GM21717 (cell line): ENCODE results near the gene MICAL3.
"Not testable (repeated sequence)": the region's sequence is repeated elsewhere in the genome, so short reads cannot be mapped to it uniquely, and the experiment has no call there.

Experiments
- ATAC-seq: cut with Tn5 transposase; IDR thresholded peaks from one replicate; pipeline ENCODE4 v1.9.1; 2021; ENCODE audit warnings: mild to moderate bottlenecking, moderate library complexity; ENCODE audit not compliant: unreplicated experiment

MICAL3 gene

DNA sequence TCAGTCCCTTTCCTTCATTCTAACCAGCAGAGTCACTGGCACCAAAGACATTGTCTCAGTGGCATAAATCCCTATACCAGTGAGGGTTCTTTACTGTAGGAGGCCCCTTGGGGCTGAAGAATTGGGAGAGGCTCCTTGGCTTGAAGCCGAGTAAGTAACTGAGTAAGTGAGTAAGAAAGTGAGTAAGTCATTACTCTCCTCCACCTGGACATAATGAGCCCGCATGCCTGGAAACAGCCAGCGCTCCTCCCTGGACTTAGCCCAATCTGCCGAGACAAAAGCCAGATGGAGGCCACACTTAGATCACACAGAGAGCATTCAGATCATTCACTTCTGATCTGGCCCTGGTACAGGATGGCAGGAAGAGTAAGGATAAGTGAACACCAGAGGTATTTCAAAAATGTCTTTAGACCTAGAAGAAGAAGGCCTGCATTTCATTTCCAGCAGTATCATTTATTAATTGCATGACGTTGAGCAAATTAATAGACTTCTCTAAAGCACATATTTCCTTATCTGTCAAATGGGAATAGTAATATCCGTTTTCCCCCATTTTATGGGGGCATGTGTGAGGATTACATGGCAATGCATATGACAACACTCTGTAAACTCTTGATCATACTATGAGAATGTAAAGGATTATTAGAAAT lies 8.2 kb upstream of the MICAL3 start:
- ATAC-seq = no peak

GRCh38 chr22:18031695-18032454 lies 7.5 kb upstream of the MICAL3 start:
- ATAC-seq = no peak

GRCh38 chr22:18029686-18030267 lies 5.4 kb upstream of the MICAL3 start:
- ATAC-seq = no peak

DNA sequence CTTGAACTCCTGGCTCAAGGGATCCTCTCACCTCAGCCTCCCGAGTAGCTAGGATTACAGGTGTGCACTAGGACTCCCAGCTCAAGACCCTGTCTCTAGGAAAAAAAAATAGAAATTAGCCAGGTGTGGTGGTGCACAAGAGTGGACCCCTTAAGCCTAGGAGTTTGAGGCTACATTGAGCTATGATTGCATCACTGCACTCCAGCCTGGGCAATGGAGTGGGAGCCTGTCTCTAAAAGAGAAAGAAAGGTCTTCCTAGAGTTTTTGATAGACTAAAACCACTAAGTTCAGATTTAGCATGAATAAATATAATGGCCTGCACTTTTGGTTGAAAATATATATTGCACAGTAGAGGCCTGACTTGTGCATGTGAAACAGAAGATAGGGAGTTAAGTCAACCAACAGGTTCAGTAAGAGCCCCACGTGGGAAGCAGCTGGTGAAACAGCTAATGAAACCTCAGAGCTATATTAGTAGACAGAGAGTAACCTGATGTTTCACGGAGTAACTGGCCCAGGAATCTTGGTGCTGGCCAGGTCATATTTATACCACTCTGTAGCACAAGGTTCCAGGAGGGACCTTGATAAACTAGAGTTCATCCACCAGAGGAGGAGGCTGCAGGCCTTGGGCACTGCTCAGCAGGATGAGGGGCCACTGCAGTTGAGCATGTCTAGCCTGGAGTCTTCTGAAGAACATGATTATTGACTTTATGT lies 4.6 kb upstream of the MICAL3 start:
- no peak for ATAC-seq

DNA sequence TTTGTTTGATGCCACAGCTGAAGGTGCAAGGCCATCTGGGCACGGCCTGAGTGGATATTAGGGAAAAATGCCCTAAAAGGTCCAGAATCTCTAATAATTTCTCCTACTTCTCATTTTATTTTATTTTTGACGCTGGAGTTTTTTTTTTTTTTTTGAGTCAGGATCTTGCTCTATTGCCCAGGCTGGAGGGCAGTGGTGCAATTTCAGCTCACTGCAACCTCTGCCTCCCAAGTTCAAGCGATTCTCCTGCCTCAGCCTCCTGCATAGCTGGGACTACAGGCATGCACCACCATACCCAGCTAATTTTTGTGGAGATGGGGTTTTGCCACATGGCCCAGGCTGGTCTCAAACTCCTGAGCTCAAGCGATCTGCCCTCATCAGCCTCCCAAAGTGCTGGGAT lies 1.5 kb upstream of the MICAL3 start:
- ATAC-seq = not testable (repeated sequence)

DNA sequence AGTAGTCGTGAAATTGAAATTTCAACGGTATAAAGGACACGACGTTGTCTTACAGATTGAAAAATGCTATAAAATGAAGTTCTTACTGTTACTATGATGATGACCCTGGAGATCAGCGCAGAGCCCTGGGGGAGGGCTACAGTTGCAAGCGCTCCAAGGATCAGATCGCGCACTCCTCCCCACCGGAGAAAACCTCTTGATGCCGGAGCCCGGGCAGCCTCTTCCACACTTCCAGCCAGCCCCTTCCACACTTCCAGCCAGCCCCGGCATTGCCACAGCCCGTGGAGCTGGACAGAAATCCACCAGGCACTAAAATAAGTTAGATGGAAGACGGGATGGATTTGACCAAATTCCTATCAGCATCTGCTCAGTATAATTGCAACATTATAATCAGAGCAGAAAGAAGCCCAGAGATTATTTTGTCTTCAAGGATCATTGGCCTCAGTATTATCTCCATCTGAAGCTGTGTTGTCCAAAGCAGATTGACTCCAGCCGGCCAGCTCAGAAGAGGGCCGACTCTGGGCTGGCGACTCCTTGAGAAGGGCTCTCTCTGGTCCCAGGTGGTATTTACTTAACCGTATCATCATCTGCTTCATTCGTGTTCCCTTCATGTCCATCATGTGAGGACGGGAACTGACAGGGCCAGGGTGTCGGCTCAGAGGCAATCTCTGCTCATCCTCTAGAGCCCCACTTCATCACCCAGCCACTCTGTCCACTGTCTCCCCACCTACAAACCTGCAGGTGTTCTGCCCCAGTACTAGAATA lies 777 bp upstream of the MICAL3 start:
- ATAC-seq = no peak

GRCh38 chr22:18023509-18024275 lies 669 bp downstream of the MICAL3 start:
- no peak for ATAC-seq

DNA sequence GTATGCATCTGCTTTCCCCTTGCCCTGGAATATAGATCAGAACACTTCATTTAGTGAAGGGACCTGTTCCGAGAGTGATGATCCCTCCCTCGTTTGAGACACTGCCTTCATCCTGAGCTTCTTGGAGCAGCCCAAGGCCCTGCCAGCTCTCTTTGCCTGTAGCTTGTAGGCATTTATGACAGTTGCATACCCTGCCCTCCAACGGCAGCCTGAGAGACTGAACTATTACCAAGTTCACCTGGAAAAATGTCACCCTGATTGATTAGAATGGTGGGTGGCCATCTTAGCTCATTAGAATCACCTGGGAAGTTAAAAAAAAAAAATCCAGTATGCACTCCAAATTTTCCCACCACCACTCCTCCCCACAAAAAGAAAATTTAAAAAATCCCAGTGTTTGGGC lies 1.5 kb downstream of the MICAL3 start:
- no peak for ATAC-seq

GRCh38 chr22:18021431-18021830 lies 2.9 kb downstream of the MICAL3 start:
- no peak for ATAC-seq

DNA sequence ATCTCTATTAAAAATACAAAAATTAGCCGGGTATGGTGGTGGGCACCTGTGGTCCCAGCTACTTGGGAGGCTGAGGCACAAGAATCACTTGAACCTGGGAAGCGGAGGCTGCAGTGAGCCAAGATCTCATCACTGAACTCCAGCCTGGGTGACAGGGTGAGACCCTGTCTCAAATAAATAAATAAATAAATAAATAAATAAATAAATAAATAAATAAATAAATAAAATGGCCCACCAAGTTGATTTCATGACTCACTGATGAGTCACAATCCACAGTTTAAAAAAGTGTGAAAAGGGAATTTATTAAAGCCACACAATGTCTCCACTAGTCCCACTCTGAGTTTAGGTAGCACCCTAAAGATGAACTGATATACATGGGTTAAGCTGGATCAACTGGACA lies 3.6 kb downstream of the MICAL3 start:
- not testable (repeated sequence) for ATAC-seq

DNA sequence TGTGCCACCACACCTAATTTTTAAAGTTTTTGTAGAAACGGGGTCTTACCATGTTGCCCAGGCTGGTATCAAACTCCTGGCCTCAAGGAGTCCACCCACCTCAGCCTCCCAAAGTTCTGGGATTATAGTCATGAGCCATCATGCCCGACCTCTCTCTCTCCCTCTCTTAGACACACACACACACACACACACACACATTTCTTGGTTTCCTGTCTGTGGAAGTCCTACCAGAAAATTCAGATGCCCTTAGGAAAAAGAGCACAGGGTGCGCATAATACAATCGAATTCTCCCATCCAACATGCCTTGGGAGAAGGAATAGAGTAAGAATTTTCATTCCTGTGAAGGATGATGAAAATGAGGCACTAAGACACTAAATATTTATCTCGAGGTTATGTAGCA lies 10.4 kb downstream of the MICAL3 start:
- ATAC-seq = no peak

DNA sequence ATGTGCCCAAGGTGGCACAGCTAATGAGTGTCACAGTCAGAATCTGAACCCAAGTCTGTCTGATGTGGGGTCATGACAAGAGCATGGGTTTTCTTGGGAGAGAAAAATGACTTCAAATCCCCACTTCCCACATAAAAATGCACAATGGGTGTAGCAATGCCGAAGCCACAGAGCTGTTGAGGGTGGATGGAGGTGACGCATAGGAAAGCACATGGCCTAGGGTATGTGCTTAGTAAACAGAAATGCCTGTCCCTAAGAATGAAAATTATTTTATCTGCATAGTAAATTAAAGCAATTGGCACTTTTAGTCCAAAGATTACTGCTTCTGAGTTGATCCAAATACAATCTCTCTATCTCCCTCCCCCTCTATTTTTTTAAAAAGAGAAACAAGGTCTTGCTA lies 10.9 kb downstream of the MICAL3 start:
- no peak for ATAC-seq

DNA sequence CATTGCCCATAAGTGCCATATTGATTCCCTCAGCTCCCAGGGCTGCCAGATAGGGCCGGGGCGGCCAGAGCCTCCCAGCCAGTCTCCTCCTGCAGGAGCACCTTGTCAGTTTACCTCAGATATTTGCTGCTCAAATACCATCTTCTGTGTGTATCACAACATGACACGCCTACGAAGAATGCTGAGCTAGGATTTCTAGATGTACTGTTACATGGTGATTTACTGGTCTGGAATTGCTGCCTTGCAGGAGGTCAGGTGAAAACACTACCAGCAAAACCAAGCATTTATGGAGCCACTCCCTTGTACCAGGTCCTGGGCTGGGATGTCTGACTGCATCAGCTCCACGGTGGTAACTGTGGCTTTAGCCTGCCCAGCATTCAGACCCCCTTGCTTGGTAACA lies 11.8 kb downstream of the MICAL3 start:
- no peak for ATAC-seq

- no peak for ATAC-seq
Observed at GRCh38 chr22:18010266-18010665, 14.1 kb downstream of the MICAL3 start.

- no peak for ATAC-seq
Observed at GRCh38 chr22:18008136-18008535, 16.2 kb downstream of the MICAL3 start.

DNA sequence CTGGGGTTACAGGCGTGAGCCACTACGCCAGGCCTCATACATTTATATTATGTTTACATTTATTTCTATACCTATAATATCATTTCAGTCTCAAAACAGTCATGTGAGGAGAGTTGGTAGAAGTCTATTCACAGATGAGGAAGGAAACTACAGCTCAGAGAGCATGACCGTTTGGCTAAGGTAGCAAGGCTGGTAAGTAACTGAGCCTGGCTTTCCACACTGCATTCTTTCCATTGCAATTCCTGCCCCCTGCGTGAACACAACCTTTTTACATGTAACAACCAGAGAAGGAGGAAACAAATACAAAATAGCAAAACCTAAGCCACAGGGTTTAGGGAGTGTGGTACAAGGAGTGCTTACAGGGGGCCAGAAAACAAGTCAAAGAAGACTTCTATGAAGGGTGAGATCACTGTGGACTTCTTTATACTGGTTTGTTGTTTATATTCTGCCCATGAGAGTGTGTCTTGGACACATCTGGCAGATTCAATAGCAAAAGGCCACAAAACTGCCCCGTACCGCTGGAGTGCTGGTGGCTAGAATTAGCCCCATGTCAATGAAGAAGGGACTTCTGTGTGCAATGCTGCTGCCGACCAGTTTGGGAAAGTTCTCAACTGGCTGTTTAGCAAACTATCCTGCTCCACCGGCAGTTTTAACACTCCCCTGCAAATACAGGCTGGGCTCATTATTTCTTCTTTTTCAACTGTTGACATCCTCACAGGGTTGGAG lies 19.0 kb downstream of the MICAL3 start:
- ATAC-seq = no peak

- not testable (repeated sequence) for ATAC-seq
Observed at GRCh38 chr22:18001894-18002315, 22.5 kb downstream of the MICAL3 start.

DNA sequence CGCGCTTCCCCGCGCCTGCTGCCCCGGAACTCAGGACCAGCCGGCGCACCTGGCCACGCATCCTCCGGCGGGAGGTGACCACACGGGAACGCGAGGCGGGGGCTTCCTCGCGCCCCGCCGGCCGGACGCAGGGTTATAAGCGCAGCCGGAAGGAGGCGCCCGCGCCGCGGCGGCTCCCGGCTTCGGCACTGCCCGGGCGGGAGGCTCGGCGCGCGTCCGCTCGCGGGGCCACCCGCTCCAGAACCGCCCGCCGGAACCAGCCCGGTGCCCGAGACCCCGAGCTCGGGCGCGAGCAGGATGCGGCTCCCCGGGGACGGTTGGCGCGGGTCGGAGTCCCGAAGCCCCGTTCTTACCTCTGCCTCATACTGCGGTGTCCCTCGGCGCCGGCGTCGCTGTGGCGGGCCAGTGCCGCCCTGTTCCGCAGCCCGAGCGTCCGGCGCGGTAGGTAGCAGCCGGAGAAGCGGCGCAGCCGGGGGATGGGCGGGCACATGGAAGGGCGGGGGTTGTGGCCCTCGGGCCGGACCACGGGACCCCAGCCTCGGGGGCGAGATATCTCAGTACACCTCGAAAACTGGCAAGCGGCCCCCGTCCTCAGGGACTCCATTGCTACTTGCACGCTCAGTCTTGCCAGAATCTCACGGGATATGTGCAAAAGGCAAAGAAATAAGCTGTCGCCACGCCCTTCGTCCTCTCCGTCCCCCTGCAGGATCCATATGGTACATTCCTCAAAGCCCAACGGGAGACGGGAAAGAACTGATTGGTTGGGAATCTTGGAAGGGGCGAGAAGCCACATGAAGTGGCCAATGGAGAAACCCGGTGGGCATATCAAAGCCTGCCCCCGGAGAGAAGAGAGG lies 23.1 kb downstream of the MICAL3 start:
- ATAC-seq = peak; percentile 36
